GM10266 (cell line): ENCODE results near the gene CLEC10A.
"Not testable (repeated sequence)": the region's sequence is repeated elsewhere in the genome, so short reads cannot be mapped to it uniquely, and the experiment has no call there.

Source experiments
- DNase-seq: peaks from one replicate; pipeline ENCODE4 v3.0.0; 2012; ENCODE audit errors: extremely low spot score
- TF ChIP-seq, protein P1 (sequence below): IDR thresholded peaks from 2 replicates; pipeline ENCODE4 v1.5.1; 2012; ENCODE audit warnings: mild to moderate bottlenecking, low read depth; ENCODE audit not compliant: control insufficient read depth, insufficient read depth; ENCODE audit errors: missing control alignments

The CLEC10A gene

DNA sequence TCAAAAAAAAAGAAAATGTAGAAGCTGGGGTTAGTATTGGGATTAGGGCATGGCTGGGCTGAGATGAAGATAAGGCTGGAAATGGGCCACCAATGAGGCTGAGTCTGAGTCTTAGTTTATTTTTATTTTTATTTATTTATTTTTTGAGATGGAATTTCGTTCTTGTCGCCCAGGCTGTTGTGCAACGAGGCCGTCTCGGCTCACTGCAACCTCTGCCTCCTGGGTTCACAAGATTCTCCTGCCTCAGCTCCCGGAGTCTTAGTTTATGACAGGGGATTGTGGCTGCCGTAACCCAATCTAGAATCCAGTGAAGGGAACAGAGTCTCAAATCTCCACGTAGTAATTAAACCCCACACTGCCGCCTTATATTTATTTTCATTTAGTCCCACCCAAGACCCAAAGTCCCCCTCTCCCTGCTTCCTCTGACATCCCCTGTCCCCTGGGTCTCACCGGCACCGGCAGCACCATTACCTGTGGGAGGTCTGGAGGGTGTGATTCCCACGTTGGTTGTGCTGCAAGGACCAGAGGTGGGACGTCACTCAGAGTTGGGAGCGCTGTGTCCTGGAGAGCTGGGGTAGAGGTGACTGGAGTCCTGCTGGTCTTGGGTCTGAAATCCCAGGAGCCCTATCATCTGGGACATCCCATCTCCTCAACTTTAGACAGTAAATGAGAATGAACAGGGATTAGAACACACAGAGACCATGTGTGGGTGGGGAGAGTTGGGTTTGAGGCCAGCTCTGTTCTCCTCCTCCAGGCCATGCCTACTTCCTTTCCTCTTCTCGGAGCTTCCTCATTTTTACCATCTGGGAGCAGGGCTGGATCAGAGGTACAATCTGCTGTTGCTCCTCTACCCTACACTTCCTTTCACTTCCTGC lies at the start of gene CLEC10A:
Gene CLEC10A, minus strand, starts transcription at position 671 of the 875 bp plus-strand sequence. CDS start 1,439 bp downstream, outside the sequence.
- no peak for DNase-seq
- TF ChIP-seq, protein P1, sequence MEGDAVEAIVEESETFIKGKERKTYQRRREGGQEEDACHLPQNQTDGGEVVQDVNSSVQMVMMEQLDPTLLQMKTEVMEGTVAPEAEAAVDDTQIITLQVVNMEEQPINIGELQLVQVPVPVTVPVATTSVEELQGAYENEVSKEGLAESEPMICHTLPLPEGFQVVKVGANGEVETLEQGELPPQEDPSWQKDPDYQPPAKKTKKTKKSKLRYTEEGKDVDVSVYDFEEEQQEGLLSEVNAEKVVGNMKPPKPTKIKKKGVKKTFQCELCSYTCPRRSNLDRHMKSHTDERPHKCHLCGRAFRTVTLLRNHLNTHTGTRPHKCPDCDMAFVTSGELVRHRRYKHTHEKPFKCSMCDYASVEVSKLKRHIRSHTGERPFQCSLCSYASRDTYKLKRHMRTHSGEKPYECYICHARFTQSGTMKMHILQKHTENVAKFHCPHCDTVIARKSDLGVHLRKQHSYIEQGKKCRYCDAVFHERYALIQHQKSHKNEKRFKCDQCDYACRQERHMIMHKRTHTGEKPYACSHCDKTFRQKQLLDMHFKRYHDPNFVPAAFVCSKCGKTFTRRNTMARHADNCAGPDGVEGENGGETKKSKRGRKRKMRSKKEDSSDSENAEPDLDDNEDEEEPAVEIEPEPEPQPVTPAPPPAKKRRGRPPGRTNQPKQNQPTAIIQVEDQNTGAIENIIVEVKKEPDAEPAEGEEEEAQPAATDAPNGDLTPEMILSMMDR = no peak

- TF ChIP-seq, protein P1 = no peak
- DNase-seq = no peak
These were observed 49.3 kb upstream of the CLEC10A start for GRCh38 chr17:7129311-7129710.

- TF ChIP-seq, protein P1 = no peak
- DNase-seq = no peak
These were observed 48.1 kb upstream of the CLEC10A start for GRCh38 chr17:7128160-7128559.

DNA sequence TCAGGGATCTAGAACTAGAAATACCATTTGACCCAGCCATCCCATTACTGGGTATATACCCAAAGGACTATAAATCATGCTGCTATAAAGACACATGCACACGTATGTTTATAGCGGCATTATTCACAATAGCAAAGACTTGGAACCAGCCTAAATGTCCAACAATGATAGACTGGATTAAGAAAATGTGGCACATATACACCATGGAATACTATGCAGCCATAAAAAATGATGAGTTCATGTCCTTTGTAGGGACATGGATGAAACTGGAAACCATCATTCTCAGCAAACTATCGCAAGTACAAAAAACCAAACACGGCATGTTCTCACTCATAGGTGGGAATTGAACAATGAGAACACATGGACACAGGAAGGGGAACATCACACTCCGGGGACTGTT lies 47.5 kb upstream of the CLEC10A start:
- DNase-seq = not testable (repeated sequence)

GRCh38 chr17:7126386-7126785 lies 46.3 kb upstream of the CLEC10A start:
- not testable (repeated sequence) for DNase-seq

- DNase-seq = no peak
- TF ChIP-seq, protein P1 = no peak
These were observed 44.9 kb upstream of the CLEC10A start for GRCh38 chr17:7124923-7125322.

- TF ChIP-seq, protein P1 = no peak
- DNase-seq = no peak
These were observed 43.8 kb upstream of the CLEC10A start for GRCh38 chr17:7123844-7124243.

DNA sequence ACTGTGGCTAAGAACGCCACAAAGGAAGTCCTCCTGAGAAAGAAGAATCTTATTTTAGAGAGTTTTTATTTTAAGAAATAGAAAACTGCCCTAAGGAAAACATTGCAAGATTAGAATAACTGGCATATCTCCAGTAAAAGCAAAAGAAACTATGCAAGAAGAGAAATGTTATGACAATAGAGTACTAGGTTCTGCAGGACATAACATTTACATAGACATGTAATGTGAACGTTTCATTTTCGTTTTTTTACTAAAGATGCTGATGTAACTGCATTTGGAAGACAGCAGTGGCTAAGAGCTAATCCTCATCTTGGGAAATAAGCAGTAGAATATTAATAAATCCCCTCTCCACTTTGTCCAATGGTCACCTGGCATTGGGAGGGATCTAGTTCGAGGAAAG lies 42.3 kb upstream of the CLEC10A start:
- TF ChIP-seq, protein P1 = no peak
- no peak for DNase-seq

- not testable (repeated sequence) for DNase-seq
These were observed 40.6 kb upstream of the CLEC10A start for GRCh38 chr17:7120635-7121034.
